HepG2 (cell line): Measurements from ENCODE around the gene SCN9A. TPM values are rescaled to one million over a fixed set of nuclear protein-coding genes. Genes with fewer than 3 reads are reported as not detected.

Experiments used
- ATAC-seq: fragments of 200-7000 bp; cut with Tn5 transposase; 3 replicates; pipeline ENCODE4 v1.9.1; 2020; ENCODE audit warnings: mild to moderate bottlenecking, moderate library complexity
- BruUV-seq: library from RNA; stranded (reverse); fragments of 400-500 nt; replicated peaks from 2 replicates; lab custom pipeline; 2021; lab: Mats Ljungman, UMichigan
- CTCF ChIA-PET: fragments of 300-600 bp; formaldehyde crosslinking; extraction: SDS; loops from one replicate; lab custom pipeline; 2021; ENCODE audit warnings: low total read pairs, inconsistent platforms, low intra/inter-chr PET ratio; lab: Yijun Ruan, JAX
- POLR2A ChIA-PET: fragments of 350-600 bp; sonication (Branson Sonifier 250); formaldehyde crosslinking; loops from one replicate; lab custom pipeline; 2020; ENCODE audit warnings: antibody characterized with exemption, inconsistent platforms; lab: Yijun Ruan, JAX
- DNase-seq: peaks from one replicate; pipeline ENCODE4 v3.0.0-alpha.2; 2015; ENCODE audit warnings: low spot score
- FAIRE-seq: peaks from 3 replicates; lab custom pipeline; 2011; peaks lifted over from hg19 to GRCh38; lab: Jason Lieb, UNC
- H2AFZ ChIP-seq: one replicate; pipeline ENCODE4 v1.6.1; 2011; ENCODE audit warnings: low read length, inconsistent platforms
- H3K27ac ChIP-seq: fragments of 300-600 bp; 3 replicates; pipeline ENCODE4 v1.8.0; 2011; ENCODE audit warnings: mixed run types, mild to moderate bottlenecking, mixed read lengths, low read length, inconsistent platforms; ENCODE audit not compliant: insufficient read depth; ENCODE audit errors: extremely low read length
- H3K27me3 ChIP-seq, 2 experiments: fragments of 200-600 bp in 1 of 2; 2 replicates in 1 of 2; 3 replicates in 1 of 2; pipeline versions ENCODE4 v1.6.0 to v1.8.0; 2011; ENCODE audit warnings: low read length in 2 of 2, mild to moderate bottlenecking in 2 of 2, moderate library complexity in 2 of 2, inconsistent platforms in 1 of 2; ENCODE audit not compliant: insufficient read depth in 2 of 2, control insufficient read depth in 1 of 2
- H3K36me3 ChIP-seq, 2 experiments: fragments of 200-600 bp in 1 of 2; replicated peaks in 1 of 2; 2 replicates in 1 of 2; 3 replicates in 1 of 2; pipeline versions ENCODE4 v1.5.1 to v1.8.0; 2011; ENCODE audit warnings: low read length in 2 of 2, inconsistent platforms in 1 of 2; ENCODE audit not compliant: insufficient read depth in 2 of 2, control insufficient read depth in 1 of 2
- H3K4me1 ChIP-seq: 2 replicates; pipeline ENCODE4 v1.5.1; 2012; ENCODE audit warnings: low read length, inconsistent platforms; ENCODE audit not compliant: insufficient read depth
- H3K4me2 ChIP-seq: 2 replicates; pipeline ENCODE4 v1.6.0; 2011; ENCODE audit warnings: low read depth, low read length, inconsistent platforms
- H3K4me3 ChIP-seq, 3 experiments: fragments of 200-600 bp in 1 of 3; sonication (generic), shearing (Covaris generic) in 1 of 3; replicated peaks in 1 of 3; 2 replicates each; pipeline ENCODE4 v1.5.1; 2011 to 2016; ENCODE audit warnings: low read length in 3 of 3, inconsistent platforms in 2 of 3, low read depth in 2 of 3, mild to moderate bottlenecking in 2 of 3, control low read depth in 1 of 3, mixed read lengths in 1 of 3; ENCODE audit not compliant: insufficient read depth in 1 of 3
- H3K79me2 ChIP-seq: one replicate; pipeline ENCODE4 v1.6.1; 2011; ENCODE audit warnings: low read length, inconsistent platforms; ENCODE audit not compliant: insufficient read depth
- H3K9ac ChIP-seq: 2 replicates; pipeline ENCODE4 v1.6.0; 2011; ENCODE audit warnings: mild to moderate bottlenecking, low read depth, low read length, inconsistent platforms; ENCODE audit not compliant: insufficient read depth
- H3K9me3 ChIP-seq: 2 replicates; pipeline ENCODE4 v1.5.1; 2012; ENCODE audit warnings: mild to moderate bottlenecking, low read length
- H4K20me1 ChIP-seq: 2 replicates; pipeline ENCODE4 v1.6.0; 2011; ENCODE audit warnings: inconsistent platforms, mild to moderate bottlenecking, low read length, moderate library complexity; ENCODE audit not compliant: insufficient read depth
- CEBPG ChIP-seq: IDR thresholded peaks from 2 replicates; pipeline ENCODE4 v1.6.1; 2016
- ESRRA ChIP-seq: sonication (generic); formaldehyde crosslinking; IDR thresholded peaks from 2 replicates; pipeline ENCODE4 v1.5.1; 2020; ENCODE audit warnings: mild to moderate bottlenecking, low read depth, missing genetic modification reagents
- GZF1 ChIP-seq: sonication (generic); formaldehyde crosslinking; IDR thresholded peaks from 2 replicates; pipeline ENCODE4 v1.5.1; 2020; ENCODE audit warnings: mild to moderate bottlenecking, missing genetic modification reagents
- HDAC1 ChIP-seq: sonication (generic); formaldehyde crosslinking; IDR thresholded peaks from 2 replicates; pipeline ENCODE4 v1.5.1; 2020; ENCODE audit warnings: mild to moderate bottlenecking, missing genetic modification reagents
- HES4 ChIP-seq: sonication (generic); formaldehyde crosslinking; IDR thresholded peaks from 2 replicates; pipeline ENCODE4 v1.9.0; 2021; ENCODE audit warnings: mild to moderate bottlenecking, missing genetic modification reagents, borderline replicate concordance
- NKX3-1 ChIP-seq: sonication (generic); formaldehyde crosslinking; IDR thresholded peaks from 2 replicates; pipeline ENCODE4 v1.5.0; 2020; ENCODE audit warnings: missing genetic modification reagents
- ZMYM2 ChIP-seq: sonication (generic); formaldehyde crosslinking; IDR thresholded peaks from 2 replicates; pipeline ENCODE4 v1.8.0; 2022; ENCODE audit warnings: mild to moderate bottlenecking, missing genetic modification reagents
- ZNF331 ChIP-seq: sonication (generic); formaldehyde crosslinking; IDR thresholded peaks from 2 replicates; pipeline ENCODE4 v1.4.0; 2020; ENCODE audit warnings: missing genetic modification reagents
- ZNF589 ChIP-seq: sonication (generic); formaldehyde crosslinking; conservative IDR thresholded peaks from 2 replicates; pipeline ENCODE4 v1.8.0; 2022; ENCODE audit warnings: mild to moderate bottlenecking, moderate library complexity, missing genetic modification reagents
- ZNF724P ChIP-seq: sonication (generic); formaldehyde crosslinking; IDR thresholded peaks from 2 replicates; pipeline ENCODE4 v1.8.0; 2022; ENCODE audit warnings: missing genetic modification reagents, borderline replicate concordance
- ZNF790 ChIP-seq: sonication (generic); formaldehyde crosslinking; IDR thresholded peaks from 2 replicates; pipeline ENCODE4 v1.8.0; 2022; ENCODE audit warnings: missing genetic modification reagents, mild to moderate bottlenecking, borderline replicate concordance
- ZUFSP ChIP-seq: sonication (generic); formaldehyde crosslinking; IDR thresholded peaks from 2 replicates; pipeline ENCODE4 v1.9.0; 2021; ENCODE audit warnings: missing genetic modification reagents, mild to moderate bottlenecking, borderline replicate concordance
- WGBS: methylation state at CpG from one replicate; pipeline ENCODE4 v1.1.6; 2017; ENCODE audit warnings: low lambda C conversion rate; 5-methylcytosine and 5-hydroxymethylcytosine counted together
- in situ Hi-C: cut with HindIII; loops from 2 replicates; pipeline ENCODE4 v1.10.0; 2017; ENCODE audit warnings: low pct_unique_long_range_greater_than_20kb; ENCODE audit not compliant: extremely low pct_ligation_motif_present
- intact Hi-C: fragments of 100-400 bp; cut with micrococcal nuclease; formaldehyde crosslinking; loops from one replicate; pipeline ENCODE4 v1.10.0; 2022; ENCODE audit not compliant: unreplicated experiment
- polyA plus RNA-seq, 8 experiments: library from polyadenylated mRNA; depleted of rRNA in 3 of 8; stranded (reverse) in 7 of 8; unstranded in 1 of 8; fragments of >200 nt; fragmentation: Illumina TruSeq in 4 of 8; extraction: Trizol in 4 of 8; gene quantifications; 2 replicates each; pipeline versions ENCODE4 v1.2.1 to v1.2.3, GENCODE V29; 2011 to 2016; ENCODE audit warnings: low read depth in 4 of 8, missing spikeins in 1 of 8, mixed read lengths in 1 of 8; ENCODE audit not compliant: insufficient read depth in 1 of 8
- total RNA-seq, 5 experiments: library from RNA; depleted of rRNA; stranded (reverse); fragments of >200 nt; fragmentation: Illumina TruSeq; extraction: Trizol; gene quantifications; 2 replicates each; pipeline ENCODE4 v1.2.3, GENCODE V29; 2016; ENCODE audit warnings: low read depth in 1 of 5
- TF ChIP-seq, protein P1 (sequence below): IDR thresholded peaks from 2 replicates; pipeline ENCODE4 v1.6.1; 2016; ENCODE audit warnings: mild to moderate bottlenecking, missing biosample characterization, missing genetic modification reagents
- TF ChIP-seq, protein P2 (sequence below): sonication (generic); formaldehyde crosslinking; IDR thresholded peaks from 2 replicates; pipeline ENCODE4 v1.5.1; 2020; ENCODE audit warnings: missing genetic modification reagents, mild to moderate bottlenecking, borderline replicate concordance
- TF ChIP-seq, protein P3 (sequence below): sonication (generic); formaldehyde crosslinking; conservative IDR thresholded peaks from 2 replicates; pipeline ENCODE4 v1.4.0; 2020; ENCODE audit warnings: mild to moderate bottlenecking, missing genetic modification reagents, moderate library complexity

SCN9A gene
- total and polyA plus RNA-seq, 2 of the 13 experiments (the other 11 are each of a cell fraction or from before 2014, with no cell fraction given), result 15.3 to 24.3 TPM

- TF ChIP-seq ZUFSP (no peak), ZNF331 (no peak), HDAC1 (CRISPR knock-in tag) (no peak), NKX3-1 (CRISPR knock-in tag) (no peak)
- TF ChIP-seq, protein P1, sequence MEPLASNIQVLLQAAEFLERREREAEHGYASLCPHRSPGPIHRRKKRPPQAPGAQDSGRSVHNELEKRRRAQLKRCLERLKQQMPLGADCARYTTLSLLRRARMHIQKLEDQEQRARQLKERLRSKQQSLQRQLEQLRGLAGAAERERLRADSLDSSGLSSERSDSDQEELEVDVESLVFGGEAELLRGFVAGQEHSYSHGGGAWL, result no peak
Measured at GRCh38 chr2:166376488-166376828, 714 bp upstream of the SCN9A start (continued).

- DNase-seq (peak; percentile 43), FAIRE-seq (no peak), ATAC-seq (peak; percentile 43)
- ChIA-PET CTCF (interaction anchor here (1.5 kb wide), 1 partner anchor 9 kb away, joined by 6 read pairs; no protein-coding TSS in a partner anchor), POLR2A (interaction anchor here (0.5 to 2.3 kb wide), 11 partner anchors 10 to 421 kb away, joined by 3 to 16 read pairs (median 4); partner anchors contain the start of gene TTC21B)
- Histone ChIP-seq H2AFZ (peak overlapping the region; percentile 36), H3K27ac (peak overlapping the region; percentile 68), H4K20me1 (0 out of 2 replicates have a peak, but pooled peaks cover 3% of the 10 kb centered on the region), H3K9ac (peak overlapping the region; percentile 65), H3K27me3 (no peaks in the 10 kb centered on the region; a peak in 1 of 5 replicates), H3K4me2 (peak overlapping the region; percentile 79), H3K4me3 (peak overlapping the region; percentile 75 to 85 (median 82)), H3K9me3 (no peaks in the 10 kb centered on the region), H3K36me3 (no peaks in the 10 kb centered on the region), H3K4me1 (peaks cover 52% of the 10 kb centered on the region), H3K79me2 (peaks cover 44% of the 10 kb centered on the region)
- WGBS, result 3% methylated on average over 17 of the region's 17 CpGs
- in situ Hi-C loops (no loop called here), intact Hi-C loops (loop anchor here (5.0 kb wide), 1 partner anchor 42 kb away; no protein-coding TSS in a partner anchor)
- TSS peak; percentile 72 for BruUV-seq
- TF ChIP-seq ZMYM2 (CRISPR knock-in tag), result peak; percentile 44; the same call in 1 of the 2 replicates
- TF ChIP-seq GZF1, result peak; percentile 15; the same call in 1 of the 2 replicates
- TF ChIP-seq ZNF589 (CRISPR knock-in tag), result peak; percentile 16; the same call in 1 of the 2 replicates
- peak; percentile 66; the same call in 1 of the 2 replicates for TF ChIP-seq ZNF724P (CRISPR knock-in tag)
- peak; percentile 91; the same call in 1 of the 2 replicates for TF ChIP-seq ZNF790 (CRISPR knock-in tag)
- TF ChIP-seq CEBPG (CRISPR knock-in tag), result 0 out of 2 replicates have a peak, but pooled peaks have one; percentile 14
- TF ChIP-seq, protein P2, sequence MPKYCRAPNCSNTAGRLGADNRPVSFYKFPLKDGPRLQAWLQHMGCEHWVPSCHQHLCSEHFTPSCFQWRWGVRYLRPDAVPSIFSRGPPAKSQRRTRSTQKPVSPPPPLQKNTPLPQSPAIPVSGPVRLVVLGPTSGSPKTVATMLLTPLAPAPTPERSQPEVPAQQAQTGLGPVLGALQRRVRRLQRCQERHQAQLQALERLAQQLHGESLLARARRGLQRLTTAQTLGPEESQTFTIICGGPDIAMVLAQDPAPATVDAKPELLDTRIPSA, result peak; percentile 14; the same call in 1 of the 2 replicates
- TF ChIP-seq, protein P3, sequence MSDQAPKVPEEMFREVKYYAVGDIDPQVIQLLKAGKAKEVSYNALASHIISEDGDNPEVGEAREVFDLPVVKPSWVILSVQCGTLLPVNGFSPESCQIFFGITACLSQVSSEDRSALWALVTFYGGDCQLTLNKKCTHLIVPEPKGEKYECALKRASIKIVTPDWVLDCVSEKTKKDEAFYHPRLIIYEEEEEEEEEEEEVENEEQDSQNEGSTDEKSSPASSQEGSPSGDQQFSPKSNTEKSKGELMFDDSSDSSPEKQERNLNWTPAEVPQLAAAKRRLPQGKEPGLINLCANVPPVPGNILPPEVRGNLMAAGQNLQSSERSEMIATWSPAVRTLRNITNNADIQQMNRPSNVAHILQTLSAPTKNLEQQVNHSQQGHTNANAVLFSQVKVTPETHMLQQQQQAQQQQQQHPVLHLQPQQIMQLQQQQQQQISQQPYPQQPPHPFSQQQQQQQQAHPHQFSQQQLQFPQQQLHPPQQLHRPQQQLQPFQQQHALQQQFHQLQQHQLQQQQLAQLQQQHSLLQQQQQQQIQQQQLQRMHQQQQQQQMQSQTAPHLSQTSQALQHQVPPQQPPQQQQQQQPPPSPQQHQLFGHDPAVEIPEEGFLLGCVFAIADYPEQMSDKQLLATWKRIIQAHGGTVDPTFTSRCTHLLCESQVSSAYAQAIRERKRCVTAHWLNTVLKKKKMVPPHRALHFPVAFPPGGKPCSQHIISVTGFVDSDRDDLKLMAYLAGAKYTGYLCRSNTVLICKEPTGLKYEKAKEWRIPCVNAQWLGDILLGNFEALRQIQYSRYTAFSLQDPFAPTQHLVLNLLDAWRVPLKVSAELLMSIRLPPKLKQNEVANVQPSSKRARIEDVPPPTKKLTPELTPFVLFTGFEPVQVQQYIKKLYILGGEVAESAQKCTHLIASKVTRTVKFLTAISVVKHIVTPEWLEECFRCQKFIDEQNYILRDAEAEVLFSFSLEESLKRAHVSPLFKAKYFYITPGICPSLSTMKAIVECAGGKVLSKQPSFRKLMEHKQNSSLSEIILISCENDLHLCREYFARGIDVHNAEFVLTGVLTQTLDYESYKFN (CRISPR knock-in tag), result peak; percentile 38; the same call in 1 of the 2 replicates
- TF ChIP-seq HES4 (CRISPR knock-in tag), result 0 out of 2 replicates have a peak, but pooled peaks have one; percentile 19
- peak; percentile 22; the same call in 1 of the 2 replicates for TF ChIP-seq ESRRA (CRISPR knock-in tag)
Measured at GRCh38 chr2:166375195-166375735, 479 bp downstream of the SCN9A start.
